Pancreas (tissue), 10 donors: Measurements from ENCODE around the gene ELP5. TPM values are rescaled to one million over a fixed set of nuclear protein-coding genes. Genes with fewer than 3 reads are reported as not detected.

Source experiments
- ATAC-seq, 4 donors: fragments of 200-7000 bp; cut with Tn5 transposase; one replicate each; pipeline versions ENCODE4 v1.8.0 to v1.9.1; 2020; ENCODE audit warnings: mild to moderate bottlenecking in 4 of 4, moderate library complexity in 4 of 4
- DNase-seq, 6 donors: peaks; one replicate each; pipeline ENCODE4 v3.0.0-alpha.2; 2020
- FAIRE-seq: peaks from 2 replicates; lab custom pipeline; 2012; peaks lifted over from hg19 to GRCh38; lab: Jason Lieb, UNC
- H3K27ac ChIP-seq, 4 donors: fragments of 200-600 bp; sonication (generic); 1 replicate in 3 of 4; 2 replicates in 1 of 4; pipeline versions ENCODE4 v1.5.0 to v1.8.0; 2020
- H3K27me3 ChIP-seq, 4 donors: fragments of 200-600 bp; one replicate each; pipeline ENCODE4 v1.8.0; 2021
- H3K36me3 ChIP-seq, 3 donors: fragments of 200-600 bp; sonication (generic) in 1 of 3; one replicate each; pipeline versions ENCODE4 v1.5.0 to v1.8.0; 2020 to 2021
- H3K4me1 ChIP-seq, 3 donors: fragments of 200-600 bp; one replicate each; pipeline ENCODE4 v1.8.0; 2021
- H3K4me3 ChIP-seq, 4 donors: fragments of 200-600 bp; sonication (generic) in 2 of 4; one replicate each; pipeline versions ENCODE4 v1.5.0 to v1.8.0; 2020 to 2021
- H3K9me3 ChIP-seq, 4 donors: fragments of 200-600 bp; one replicate each; pipeline ENCODE4 v1.8.0; 2021
- WGBS, 2 donors: extraction: QIAGEN DNeasy Blood & Tissue Kit; methylation state at CpG; one replicate each; pipeline ENCODE4 v1.1.7; 2013; 5-methylcytosine and 5-hydroxymethylcytosine counted together
- intact Hi-C, 3 donors: fragments of 100-400 bp; cut with DNase I; formaldehyde crosslinking; loops; one replicate each; pipeline versions ENCODE4 v1.11.1 to v1.14.2; 2022
- polyA plus RNA-seq, 2 donors: library from polyadenylated mRNA; stranded (reverse); fragments of 200-250 nt; gene quantifications; one replicate each; pipeline ENCODE4 v1.2.3, GENCODE V29; 2013
- total RNA-seq, 6 donors: library from RNA; stranded (reverse); fragmentation: NEBNext Ultra II Directional in 4 of 6; extraction: Animal tissue kit (Norgen Biotek cat#: 25700) in 4 of 6; gene quantifications; one replicate each; pipeline versions ENCODE4 v1.2.1 to v1.2.4, GENCODE V29; 2021 to 2023
- TF ChIP-seq, protein P1 (sequence below), 4 donors: fragments of 200-600 bp; sonication (generic) in 3 of 4; IDR thresholded peaks; one replicate each; pipeline versions ENCODE4 v1.5.0 to v1.8.0; 2021; ENCODE audit warnings: antibody characterized with exemption in 4 of 4
- donor health status: healthy with polysubstance abuse.
- donor health status: DM: no; HTN: no; CAD: no; lungs with moderate emphysema.
- donor health status: DM: no; HTN: no; CAD: no.
- donor health status: control.
- donor health status: control.
- donor health status: Bipolar disorder and iron deficiency.
- donor health status: DM: yes; HTN: yes; CAD: no.
- donor health status: DM: no; HTN: no; CAD: no.
- donor health status: DM: no; HTN: no; CAD: no.
- donor health status: DM: yes; HTN: yes; CAD: no.

ELP5 gene
- total and polyA plus RNA-seq, 8 donors: 11.7 to 41.1 (median 19.5) TPM

- Histone ChIP-seq H3K4me1 (peaks cover 12 to 23% (median 14%) of the 10 kb centered on the region in 3 donors), H3K9me3 (no peaks in the 10 kb centered on the region), H3K36me3 (peaks cover 11 to 59% (median 19%) of the 10 kb centered on the region in 3 donors), H3K27me3 (no peaks in the 10 kb centered on the region), H3K27ac (peak overlapping the region; percentile 5 to 37 (median 14)), H3K4me3 (no peak overlapping the region)
- DNase-seq (peak in 2 of 6 donors; percentile 63 to 83), FAIRE-seq (no peak), ATAC-seq (no peak)
- WGBS, 2 donors: 73 to 80% methylated on average over 10 of the region's 10 CpGs
- intact Hi-C loops: no loop called here
- TF ChIP-seq, protein P1, sequence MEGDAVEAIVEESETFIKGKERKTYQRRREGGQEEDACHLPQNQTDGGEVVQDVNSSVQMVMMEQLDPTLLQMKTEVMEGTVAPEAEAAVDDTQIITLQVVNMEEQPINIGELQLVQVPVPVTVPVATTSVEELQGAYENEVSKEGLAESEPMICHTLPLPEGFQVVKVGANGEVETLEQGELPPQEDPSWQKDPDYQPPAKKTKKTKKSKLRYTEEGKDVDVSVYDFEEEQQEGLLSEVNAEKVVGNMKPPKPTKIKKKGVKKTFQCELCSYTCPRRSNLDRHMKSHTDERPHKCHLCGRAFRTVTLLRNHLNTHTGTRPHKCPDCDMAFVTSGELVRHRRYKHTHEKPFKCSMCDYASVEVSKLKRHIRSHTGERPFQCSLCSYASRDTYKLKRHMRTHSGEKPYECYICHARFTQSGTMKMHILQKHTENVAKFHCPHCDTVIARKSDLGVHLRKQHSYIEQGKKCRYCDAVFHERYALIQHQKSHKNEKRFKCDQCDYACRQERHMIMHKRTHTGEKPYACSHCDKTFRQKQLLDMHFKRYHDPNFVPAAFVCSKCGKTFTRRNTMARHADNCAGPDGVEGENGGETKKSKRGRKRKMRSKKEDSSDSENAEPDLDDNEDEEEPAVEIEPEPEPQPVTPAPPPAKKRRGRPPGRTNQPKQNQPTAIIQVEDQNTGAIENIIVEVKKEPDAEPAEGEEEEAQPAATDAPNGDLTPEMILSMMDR (IDR thresholded peaks at IDR 0.05): no peak
Observed at GRCh38 chr17:7224110-7224509, 27.9 kb upstream of the ELP5 start.

- Histone ChIP-seq H3K4me1 (peaks cover 12 to 20% (median 14%) of the 10 kb centered on the region in 3 donors), H3K36me3 (peaks cover 11 to 65% (median 24%) of the 10 kb centered on the region in 3 donors), H3K27me3 (no peaks in the 10 kb centered on the region), H3K4me3 (no peak overlapping the region), H3K9me3 (no peaks in the 10 kb centered on the region), H3K27ac (peak overlapping the region in 2 of 4 donors; percentile 13 to 50)
- intact Hi-C loops: no loop called here
- no peak for ATAC-seq
- peak in 2 of 6 donors; percentile 43 to 76 for DNase-seq
- FAIRE-seq: no peak
- WGBS, 2 donors: 61 to 62% methylated on average over 15 of the region's 15 CpGs
- TF ChIP-seq, protein P1 (IDR thresholded peaks at IDR 0.05): no peak
Observed at GRCh38 chr17:7224661-7225111, 27.3 kb upstream of the ELP5 start.

DNA sequence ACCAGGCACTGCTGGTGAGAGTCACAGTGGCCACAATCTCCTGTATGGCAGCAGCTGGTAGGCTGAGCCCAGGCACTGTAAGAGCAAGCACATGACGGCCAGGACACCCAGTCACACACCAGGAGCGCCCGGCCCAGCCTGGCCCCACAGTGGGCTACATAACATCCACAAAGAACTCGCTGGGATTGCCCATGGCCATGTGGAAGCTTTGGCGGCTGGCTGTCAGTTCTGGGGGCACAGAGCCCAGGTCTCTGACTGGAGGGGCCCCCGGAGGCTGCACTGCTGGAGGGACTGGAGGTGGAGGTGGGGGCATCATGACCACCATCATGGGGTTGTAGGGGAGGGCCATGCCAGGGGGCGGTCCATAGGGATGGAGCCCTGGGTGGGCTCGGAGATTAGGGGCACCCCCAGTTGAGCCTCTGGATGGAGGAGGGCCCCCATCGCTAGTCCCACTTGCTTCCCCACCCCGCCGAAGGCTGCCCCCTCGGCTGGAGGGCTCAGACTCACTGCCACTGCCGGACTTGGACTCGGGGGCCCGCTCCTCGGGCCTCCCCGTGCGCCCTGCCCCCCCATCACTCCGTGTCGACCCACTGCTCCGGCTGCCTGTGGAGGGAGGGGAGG, 26.2 kb upstream of the ELP5 start:
- no peak overlapping the region for H3K4me3 ChIP-seq
- peaks cover 12 to 17% (median 13%) of the 10 kb centered on the region in 3 donors for H3K4me1 ChIP-seq
- DNase-seq: peak in 2 of 6 donors; percentile 51 to 80
- peak overlapping the region in 1 of 4 donors; percentile 13 for H3K27ac ChIP-seq
- peaks cover 11 to 69% (median 24%) of the 10 kb centered on the region in 3 donors for H3K36me3 ChIP-seq
- FAIRE-seq: no peak
- H3K9me3 ChIP-seq: no peaks in the 10 kb centered on the region
- TF ChIP-seq, protein P1 (IDR thresholded peaks at IDR 0.05): no peak
- intact Hi-C loops: no loop called here
- no peaks in the 10 kb centered on the region for H3K27me3 ChIP-seq
- ATAC-seq: peak in 1 of 4 donors; percentile 2
- WGBS, 2 donors: 78 to 81% methylated on average over 18 to 21 of the region's 21 CpGs

DNA sequence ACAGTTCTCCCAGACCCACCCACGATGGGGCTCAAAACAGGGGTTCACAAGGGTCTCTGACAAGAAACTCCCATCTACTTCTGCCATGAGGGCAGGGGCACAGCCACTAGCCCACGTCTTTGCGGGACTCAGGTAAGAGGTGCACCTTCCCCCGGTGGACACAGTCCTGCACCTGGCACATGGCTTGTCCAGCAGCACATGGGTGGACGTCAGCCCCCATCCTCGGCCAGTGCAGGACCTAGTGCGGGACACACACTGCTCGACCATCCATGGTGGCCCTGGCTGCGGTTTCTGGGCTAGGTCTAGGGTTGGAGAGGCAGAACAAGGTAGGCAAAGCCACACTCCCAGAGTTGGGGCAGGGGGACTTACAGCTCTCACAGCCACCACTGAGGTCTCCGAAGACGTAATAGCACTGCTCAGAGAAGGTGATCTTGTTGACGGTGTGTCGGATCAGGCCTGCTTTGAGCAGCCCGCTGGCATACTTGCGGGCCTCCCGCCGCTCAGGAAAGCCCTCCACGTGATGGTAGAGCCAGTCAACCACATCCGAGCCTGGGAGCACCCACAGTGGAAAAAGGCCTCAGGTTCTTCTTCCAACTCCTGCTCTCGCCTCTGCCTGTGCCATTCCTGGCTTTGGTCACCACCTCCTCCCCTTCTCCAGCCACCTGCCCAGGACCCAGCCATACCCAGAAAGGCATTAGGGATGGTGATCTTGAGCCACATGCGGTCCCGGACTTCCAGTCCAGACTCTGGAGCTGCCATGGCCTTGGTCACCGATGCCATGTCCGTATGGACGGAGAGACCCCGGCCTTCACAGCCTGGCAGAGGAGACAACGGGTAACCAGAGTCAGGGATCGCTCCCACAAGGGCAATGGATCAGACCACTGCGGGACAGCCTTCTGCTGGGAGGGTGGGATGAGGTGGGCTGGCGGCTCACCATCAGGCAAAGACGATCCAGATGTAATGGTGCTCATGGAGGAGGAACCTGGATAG, 25.0 kb upstream of the ELP5 start:
- no peaks in the 10 kb centered on the region for H3K9me3 ChIP-seq
- no peak for FAIRE-seq
- H3K36me3 ChIP-seq: peaks cover 11 to 60% (median 24%) of the 10 kb centered on the region in 3 donors
- whole genome bisulfite sequencing, 2 donors: 87 to 90% methylated on average over 31 of the region's 31 CpGs
- no peak overlapping the region for H3K4me3 ChIP-seq
- no peak overlapping the region for H3K27ac ChIP-seq
- ATAC-seq: no peak
- H3K27me3 ChIP-seq: no peaks in the 10 kb centered on the region
- TF ChIP-seq, protein P1 (IDR thresholded peaks at IDR 0.05): no peak
- intact Hi-C loops: no loop called here
- peak in 1 of 6 donors; percentile 76 for DNase-seq
- H3K4me1 ChIP-seq: peaks cover under 1 to 7% (median 4%) of the 10 kb centered on the region in 3 donors
